Parathyroid adenoma (tissue), 2 donors: Measurements from ENCODE around the gene UAP1L1.

ENCODE experiments used
- H2AFZ ChIP-seq: fragments of 300-600 bp; sonication (generic); one replicate; pipeline ENCODE4 v1.7.0; 2017; ENCODE audit warnings: antibody characterized with exemption, mild to moderate bottlenecking
- H3K27ac ChIP-seq: fragments of 300-600 bp; sonication (generic); one replicate; pipeline ENCODE4 v1.7.0; 2017
- H3K27me3 ChIP-seq: fragments of 300-600 bp; sonication (generic); one replicate; pipeline ENCODE4 v1.7.0; 2017; ENCODE audit warnings: low read length; ENCODE audit not compliant: control insufficient read depth, insufficient read depth
- H3K36me3 ChIP-seq: fragments of 300-600 bp; sonication (generic); one replicate; pipeline ENCODE4 v1.7.0; 2017; ENCODE audit warnings: low read length; ENCODE audit not compliant: control insufficient read depth, insufficient read depth
- H3K4me1 ChIP-seq: fragments of 300-600 bp; sonication (generic); one replicate; pipeline ENCODE4 v1.7.0; 2017; ENCODE audit warnings: control low read depth
- H3K4me2 ChIP-seq: fragments of 300-600 bp; sonication (generic); one replicate; pipeline ENCODE4 v1.7.0; 2017; ENCODE audit warnings: low read length
- H3K4me3 ChIP-seq: fragments of 300-600 bp; sonication (generic); one replicate; pipeline ENCODE4 v1.7.0; 2017; ENCODE audit warnings: low read depth, low read length
- H3K79me2 ChIP-seq: fragments of 300-600 bp; sonication (generic); one replicate; pipeline ENCODE4 v1.7.0; 2017; ENCODE audit warnings: control low read depth
- H3K9ac ChIP-seq: fragments of 300-600 bp; sonication (generic); one replicate; pipeline ENCODE4 v1.7.0; 2017; ENCODE audit warnings: mild to moderate bottlenecking
- H3K9me3 ChIP-seq: fragments of 300-600 bp; sonication (generic); one replicate; pipeline ENCODE4 v1.7.0; 2017; ENCODE audit warnings: low read length; ENCODE audit not compliant: control insufficient read depth
- TF ChIP-seq, protein P1 (sequence below): fragments of 300-600 bp; sonication (generic); IDR thresholded peaks from one replicate; pipeline ENCODE4 v1.7.0; 2017; ENCODE audit warnings: antibody characterized with exemption, mild to moderate bottlenecking
- donor health status: primary hyperparathyroidism.

UAP1L1 gene

DNA sequence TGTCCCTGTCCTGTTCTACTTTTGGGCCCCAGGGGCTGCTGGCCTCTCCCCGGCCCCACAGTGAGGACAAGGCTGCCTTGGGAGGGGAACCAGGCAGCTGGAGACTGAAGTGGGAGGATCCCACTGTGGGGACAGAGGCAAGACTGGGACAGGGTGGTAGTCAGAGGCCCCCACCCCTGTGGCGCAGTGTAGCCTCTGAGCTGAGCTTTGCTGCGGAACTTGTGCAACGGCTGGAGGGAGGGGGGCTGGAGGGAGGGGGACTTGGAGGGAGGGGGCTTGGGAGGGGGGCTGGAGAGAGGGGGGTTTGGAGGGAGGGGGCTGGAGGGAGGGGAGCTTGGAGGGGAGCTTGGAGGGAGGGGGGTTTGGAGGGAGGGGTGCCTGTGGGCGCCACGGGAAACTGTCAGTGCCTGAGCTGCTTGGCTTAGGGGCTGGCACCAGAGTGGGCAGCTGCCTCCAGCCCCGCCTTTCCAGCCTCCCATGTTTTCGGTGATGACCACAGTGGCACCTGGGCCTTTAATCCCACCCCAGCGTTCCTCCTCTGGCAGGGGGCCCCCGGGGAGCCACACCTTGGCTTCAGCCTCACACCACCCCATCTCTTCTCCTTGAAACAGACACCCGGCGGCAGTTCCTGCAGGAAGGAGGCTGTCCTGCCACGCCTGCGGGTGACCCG is 43.1 kb upstream of the UAP1L1 start:
- TF ChIP-seq, protein P1, sequence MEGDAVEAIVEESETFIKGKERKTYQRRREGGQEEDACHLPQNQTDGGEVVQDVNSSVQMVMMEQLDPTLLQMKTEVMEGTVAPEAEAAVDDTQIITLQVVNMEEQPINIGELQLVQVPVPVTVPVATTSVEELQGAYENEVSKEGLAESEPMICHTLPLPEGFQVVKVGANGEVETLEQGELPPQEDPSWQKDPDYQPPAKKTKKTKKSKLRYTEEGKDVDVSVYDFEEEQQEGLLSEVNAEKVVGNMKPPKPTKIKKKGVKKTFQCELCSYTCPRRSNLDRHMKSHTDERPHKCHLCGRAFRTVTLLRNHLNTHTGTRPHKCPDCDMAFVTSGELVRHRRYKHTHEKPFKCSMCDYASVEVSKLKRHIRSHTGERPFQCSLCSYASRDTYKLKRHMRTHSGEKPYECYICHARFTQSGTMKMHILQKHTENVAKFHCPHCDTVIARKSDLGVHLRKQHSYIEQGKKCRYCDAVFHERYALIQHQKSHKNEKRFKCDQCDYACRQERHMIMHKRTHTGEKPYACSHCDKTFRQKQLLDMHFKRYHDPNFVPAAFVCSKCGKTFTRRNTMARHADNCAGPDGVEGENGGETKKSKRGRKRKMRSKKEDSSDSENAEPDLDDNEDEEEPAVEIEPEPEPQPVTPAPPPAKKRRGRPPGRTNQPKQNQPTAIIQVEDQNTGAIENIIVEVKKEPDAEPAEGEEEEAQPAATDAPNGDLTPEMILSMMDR: no peak
- Histone ChIP-seq H3K27me3 (no peaks in the 10 kb centered on the region), H3K79me2 (no peaks in the 10 kb centered on the region), H3K36me3 (no peaks in the 10 kb centered on the region), H3K4me3 (no peak overlapping the region), H3K9me3 (no peaks in the 10 kb centered on the region), H3K9ac (no peak overlapping the region), H3K4me1 (peaks cover 1% of the 10 kb centered on the region), H3K27ac (no peak overlapping the region), H2AFZ (no peak overlapping the region), H3K4me2 (no peak overlapping the region)

DNA sequence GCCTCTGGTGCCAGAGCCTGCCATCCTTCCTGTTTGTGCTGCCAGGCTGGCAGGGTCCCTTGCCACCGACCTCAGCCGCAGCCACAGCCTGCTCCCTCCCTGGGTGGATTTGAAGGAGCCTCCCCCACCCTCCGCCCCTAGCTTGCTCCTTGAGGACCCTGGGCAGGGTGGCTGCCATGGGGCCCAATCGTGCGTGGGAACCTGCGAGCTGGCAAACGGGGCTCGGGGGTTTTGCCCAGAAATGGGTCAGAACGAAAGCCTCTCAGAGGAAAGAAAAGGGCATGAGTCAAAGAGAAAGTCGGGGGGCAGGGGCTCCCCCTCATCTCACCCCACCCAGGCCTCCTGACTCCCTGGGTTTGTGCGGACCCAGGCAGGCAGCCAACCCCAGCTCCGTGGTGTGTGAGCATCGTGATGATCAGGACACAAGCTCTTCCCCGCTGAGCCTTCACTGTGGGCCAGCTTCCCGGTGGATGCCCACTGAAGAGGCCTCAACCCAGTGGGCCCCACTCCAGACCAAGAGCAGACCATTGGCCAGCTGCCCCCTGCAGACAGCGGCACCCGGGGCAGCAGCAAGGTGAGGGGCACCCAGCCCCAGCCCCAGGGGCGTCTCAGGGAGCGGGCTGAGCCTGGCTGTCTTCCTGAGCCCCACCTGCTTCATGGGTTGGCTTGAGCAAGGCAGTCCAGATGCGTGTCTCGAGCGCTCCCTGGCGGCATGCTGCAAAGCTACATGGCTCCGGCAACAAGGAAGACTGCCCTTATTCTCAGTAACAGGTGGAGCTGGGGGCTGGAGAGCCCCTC is 42.4 kb upstream of the UAP1L1 start:
- no peak overlapping the region for H3K27ac ChIP-seq
- no peak overlapping the region for H3K4me3 ChIP-seq
- H3K9ac ChIP-seq: no peak overlapping the region
- no peaks in the 10 kb centered on the region for H3K9me3 ChIP-seq
- no peak overlapping the region for H2AFZ ChIP-seq
- H3K36me3 ChIP-seq: no peaks in the 10 kb centered on the region
- no peaks in the 10 kb centered on the region for H3K4me1 ChIP-seq
- H3K4me2 ChIP-seq: no peak overlapping the region
- no peaks in the 10 kb centered on the region for H3K27me3 ChIP-seq
- TF ChIP-seq, protein P1: peak; percentile 80
- H3K79me2 ChIP-seq: no peaks in the 10 kb centered on the region

DNA sequence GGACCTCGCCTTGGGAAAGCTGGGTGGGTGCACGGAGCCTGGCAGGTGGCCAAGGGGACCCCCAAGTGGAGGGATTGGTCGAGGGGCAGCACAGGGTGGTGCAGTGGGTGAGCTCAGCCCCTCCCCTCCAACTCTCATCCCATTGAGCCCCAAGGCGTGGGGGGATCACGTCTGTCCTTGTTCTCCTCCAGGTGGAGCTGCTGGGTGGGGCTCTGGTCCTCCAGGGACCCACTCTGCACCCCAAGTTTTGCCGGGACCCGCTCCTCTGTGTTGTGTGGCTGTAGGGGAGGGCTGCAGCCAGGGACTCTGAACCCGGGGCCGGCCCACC is 41.8 kb upstream of the UAP1L1 start:
- H3K27ac ChIP-seq: no peak overlapping the region
- no peak overlapping the region for H3K4me3 ChIP-seq
- TF ChIP-seq, protein P1: no peak
- no peaks in the 10 kb centered on the region for H3K4me1 ChIP-seq
- H3K27me3 ChIP-seq: no peaks in the 10 kb centered on the region
- H3K36me3 ChIP-seq: no peaks in the 10 kb centered on the region
- no peak overlapping the region for H3K4me2 ChIP-seq
- H3K79me2 ChIP-seq: no peaks in the 10 kb centered on the region
- no peak overlapping the region for H3K9ac ChIP-seq
- H3K9me3 ChIP-seq: no peaks in the 10 kb centered on the region
- H2AFZ ChIP-seq: no peak overlapping the region

DNA sequence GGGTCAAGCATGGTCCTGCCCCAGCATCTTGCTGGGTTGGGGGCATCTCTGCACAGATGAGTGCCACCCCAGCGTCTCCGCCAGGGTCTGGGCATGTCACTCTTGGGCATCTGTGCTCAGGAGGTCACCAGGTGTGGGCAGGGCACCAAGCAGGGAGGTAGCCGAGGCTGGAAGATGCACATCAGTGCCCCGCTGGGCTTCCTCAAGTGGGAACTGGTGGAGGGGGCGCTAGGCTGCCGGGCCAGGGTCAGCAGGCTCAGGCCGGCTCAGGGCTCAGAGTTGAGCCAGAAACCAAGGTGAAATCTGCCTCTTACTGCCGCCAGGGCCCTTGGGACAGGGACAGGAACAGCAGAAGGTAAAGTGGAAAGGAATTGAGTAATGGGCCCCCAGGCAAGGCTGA is 41.4 kb upstream of the UAP1L1 start:
- no peak overlapping the region for H3K4me2 ChIP-seq
- no peaks in the 10 kb centered on the region for H3K79me2 ChIP-seq
- H3K9me3 ChIP-seq: no peaks in the 10 kb centered on the region
- H3K4me1 ChIP-seq: no peaks in the 10 kb centered on the region
- no peak overlapping the region for H3K4me3 ChIP-seq
- no peaks in the 10 kb centered on the region for H3K36me3 ChIP-seq
- TF ChIP-seq, protein P1: no peak
- no peak overlapping the region for H3K9ac ChIP-seq
- no peaks in the 10 kb centered on the region for H3K27me3 ChIP-seq
- H2AFZ ChIP-seq: no peak overlapping the region
- H3K27ac ChIP-seq: no peak overlapping the region
